Gastrocnemius medialis (tissue), 4 donors: ENCODE measurements around the gene PSMA1.

Source experiments
- POLR2A ChIP-seq, 2 donors: fragments of 450-650 bp; IDR thresholded peaks; one replicate each; pipeline ENCODE4 v1.6.1; 2017; ENCODE audit warnings: antibody characterized with exemption in 2 of 2, mild to moderate bottlenecking in 2 of 2, moderate library complexity in 2 of 2
- TF ChIP-seq, protein P1 (sequence below), 5 experiments: fragments of 450-650 bp in 3 of 5; fragments of 200-600 bp in 2 of 5; sonication (generic) in 2 of 5; IDR thresholded peaks in 4 of 5; conservative IDR thresholded peaks in 1 of 5; 1 replicate in 4 of 5; 2 replicates in 1 of 5; pipeline ENCODE4 v1.5.1; 2016 to 2019; ENCODE audit warnings: antibody characterized with exemption in 5 of 5, mild to moderate bottlenecking in 3 of 5, moderate library complexity in 3 of 5

DNA sequence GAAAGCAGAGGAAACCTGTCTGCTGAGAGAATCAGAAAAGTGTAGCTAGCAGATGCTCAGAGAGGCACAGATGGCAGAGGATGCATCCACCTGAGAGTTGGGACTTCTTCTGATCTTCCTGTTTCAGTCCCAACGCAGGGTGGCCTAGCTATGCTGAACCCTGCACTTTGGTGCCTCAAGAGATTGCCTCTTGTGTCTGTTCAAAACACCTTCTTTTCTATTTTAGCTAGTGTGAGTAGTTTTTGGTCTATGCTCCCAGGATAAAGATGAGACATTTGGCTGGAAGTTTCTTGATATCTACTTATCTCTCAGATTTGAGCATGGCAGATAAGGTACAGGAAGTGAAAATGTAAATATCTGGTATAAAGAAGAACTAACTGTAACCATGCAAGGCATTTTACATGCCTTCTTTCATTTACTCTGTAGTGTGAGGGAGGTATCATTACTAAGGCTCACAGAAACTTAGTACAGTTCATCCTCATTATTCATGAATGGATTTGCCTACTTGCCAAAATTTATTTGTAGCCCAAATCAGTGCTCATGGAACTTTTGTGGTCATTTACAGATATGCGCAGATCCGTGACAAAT is 47.0 kb upstream of the PSMA1 start:
- TF ChIP-seq, protein P1, sequence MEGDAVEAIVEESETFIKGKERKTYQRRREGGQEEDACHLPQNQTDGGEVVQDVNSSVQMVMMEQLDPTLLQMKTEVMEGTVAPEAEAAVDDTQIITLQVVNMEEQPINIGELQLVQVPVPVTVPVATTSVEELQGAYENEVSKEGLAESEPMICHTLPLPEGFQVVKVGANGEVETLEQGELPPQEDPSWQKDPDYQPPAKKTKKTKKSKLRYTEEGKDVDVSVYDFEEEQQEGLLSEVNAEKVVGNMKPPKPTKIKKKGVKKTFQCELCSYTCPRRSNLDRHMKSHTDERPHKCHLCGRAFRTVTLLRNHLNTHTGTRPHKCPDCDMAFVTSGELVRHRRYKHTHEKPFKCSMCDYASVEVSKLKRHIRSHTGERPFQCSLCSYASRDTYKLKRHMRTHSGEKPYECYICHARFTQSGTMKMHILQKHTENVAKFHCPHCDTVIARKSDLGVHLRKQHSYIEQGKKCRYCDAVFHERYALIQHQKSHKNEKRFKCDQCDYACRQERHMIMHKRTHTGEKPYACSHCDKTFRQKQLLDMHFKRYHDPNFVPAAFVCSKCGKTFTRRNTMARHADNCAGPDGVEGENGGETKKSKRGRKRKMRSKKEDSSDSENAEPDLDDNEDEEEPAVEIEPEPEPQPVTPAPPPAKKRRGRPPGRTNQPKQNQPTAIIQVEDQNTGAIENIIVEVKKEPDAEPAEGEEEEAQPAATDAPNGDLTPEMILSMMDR (IDR thresholded peaks at IDR 0.05 in 4 of 5, conservative IDR thresholded peaks at IDR 0.05 in 1 of 5): no peak
- no peak for TF ChIP-seq POLR2A (IDR thresholded peaks at IDR 0.05)
